ENCODE measurements around the gene LMTK3. TPM values are rescaled to one million over a fixed set of nuclear protein-coding genes. Genes with fewer than 3 reads are reported as not detected.
A peak's percentile ranks its signal among the peaks of the same experiment; 100 is the strongest.

The LMTK3 gene
- total and polyA plus RNA-seq, 2 donors = 0.42 to 0.72 TPM

DNA sequence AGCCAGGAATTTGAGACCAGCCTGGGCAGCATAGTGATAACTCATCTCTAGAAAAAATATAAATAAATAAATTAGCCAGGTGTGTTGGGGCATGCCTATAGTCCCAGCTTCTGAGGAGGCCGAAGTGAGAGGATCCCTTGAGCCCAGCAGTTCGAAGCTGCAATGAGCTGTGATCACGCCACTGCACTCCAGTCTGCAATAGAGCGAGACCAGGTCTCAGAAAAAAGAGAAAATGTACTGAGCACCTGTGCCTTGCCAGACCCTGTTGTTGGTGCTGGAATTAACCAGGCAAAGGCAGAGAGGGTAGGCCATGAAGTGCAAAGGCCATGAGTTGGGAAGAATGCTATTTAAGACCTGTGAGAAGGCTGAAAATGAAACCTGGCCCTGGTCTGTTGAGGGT lies 39.8 kb downstream of the LMTK3 start:
- Histone ChIP-seq H3K4me3 (ENCODE audit: low read depth, low read length) (no peak overlapping the region), H3K36me3 (ENCODE audit: insufficient read depth) (peaks cover 4% of the 10 kb centered on the region), H3K27ac (ENCODE audit: low read depth) (no peak overlapping the region), H3K4me1 (ENCODE audit: insufficient read depth) (no peaks in the 10 kb centered on the region)
- no peak for DNase-seq (ENCODE audit: extremely low spot score)
- WGBS = 95% methylated on average over 4 of the region's 4 CpGs

DNA sequence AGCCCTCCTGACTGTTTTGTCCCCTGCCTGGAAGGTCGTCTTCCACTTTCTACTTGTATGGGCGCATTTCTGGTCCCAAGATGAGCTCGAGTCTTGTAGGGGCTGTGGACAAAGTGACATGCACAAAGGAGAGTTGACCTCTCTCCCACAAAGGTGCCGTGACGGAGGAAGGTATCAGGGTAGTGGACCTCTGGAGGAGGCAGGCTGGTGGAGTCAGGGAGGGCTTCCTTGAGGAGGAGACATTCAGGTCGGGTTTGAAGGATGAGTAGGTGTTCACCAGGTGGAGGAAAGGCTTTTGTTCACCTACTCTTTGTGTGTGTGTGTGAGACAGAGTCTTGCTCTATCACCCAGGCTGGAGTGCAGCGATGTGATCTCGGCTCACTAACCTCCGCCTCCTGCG lies 40.8 kb downstream of the LMTK3 start:
- 91% methylated on average over 10 of the region's 10 CpGs for WGBS
- Histone ChIP-seq H3K4me1 (ENCODE audit: insufficient read depth) (no peaks in the 10 kb centered on the region), H3K36me3 (ENCODE audit: insufficient read depth) (peaks cover 4% of the 10 kb centered on the region), H3K4me3 (ENCODE audit: low read depth, low read length) (no peak overlapping the region), H3K27ac (ENCODE audit: low read depth) (no peak overlapping the region)
- DNase-seq (ENCODE audit: extremely low spot score) = no peak

DNA sequence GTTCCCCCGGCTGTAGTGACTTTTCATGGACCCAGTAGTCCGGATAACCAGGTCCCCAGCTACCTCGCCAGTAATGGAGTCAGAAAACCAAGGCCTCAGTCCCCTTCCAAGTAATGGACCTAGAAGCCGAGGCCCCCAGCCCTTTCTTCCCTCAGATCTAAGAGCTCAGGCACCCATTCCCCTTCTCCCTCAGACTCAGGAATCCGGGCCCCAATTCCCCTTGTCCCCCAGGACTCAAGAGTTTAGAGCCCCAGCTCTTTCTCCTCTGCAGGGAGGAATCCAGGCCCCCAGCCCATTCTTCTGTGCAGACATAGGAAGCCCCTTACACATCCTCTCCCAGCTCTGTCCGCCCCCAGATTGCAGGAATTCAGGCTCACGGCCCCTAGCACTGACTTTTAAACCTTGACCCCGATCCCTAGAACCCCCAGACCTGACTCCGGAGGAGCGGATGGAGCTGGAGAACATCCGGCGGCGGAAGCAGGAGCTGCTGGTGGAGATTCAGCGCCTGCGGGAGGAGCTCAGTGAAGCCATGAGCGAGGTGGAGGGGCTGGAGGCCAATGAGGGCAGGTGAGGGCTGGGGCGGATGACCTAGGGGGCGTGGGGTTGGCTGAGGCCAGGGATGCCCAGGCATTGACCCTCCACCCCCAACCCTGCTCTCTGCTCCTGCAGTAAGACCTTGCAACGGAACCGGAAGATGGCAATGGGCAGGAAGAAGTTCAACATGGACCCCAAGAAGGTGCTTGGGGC lies 41.5 kb downstream of the LMTK3 start:
- H3K27ac ChIP-seq (ENCODE audit: low read depth) = no peak overlapping the region

DNA sequence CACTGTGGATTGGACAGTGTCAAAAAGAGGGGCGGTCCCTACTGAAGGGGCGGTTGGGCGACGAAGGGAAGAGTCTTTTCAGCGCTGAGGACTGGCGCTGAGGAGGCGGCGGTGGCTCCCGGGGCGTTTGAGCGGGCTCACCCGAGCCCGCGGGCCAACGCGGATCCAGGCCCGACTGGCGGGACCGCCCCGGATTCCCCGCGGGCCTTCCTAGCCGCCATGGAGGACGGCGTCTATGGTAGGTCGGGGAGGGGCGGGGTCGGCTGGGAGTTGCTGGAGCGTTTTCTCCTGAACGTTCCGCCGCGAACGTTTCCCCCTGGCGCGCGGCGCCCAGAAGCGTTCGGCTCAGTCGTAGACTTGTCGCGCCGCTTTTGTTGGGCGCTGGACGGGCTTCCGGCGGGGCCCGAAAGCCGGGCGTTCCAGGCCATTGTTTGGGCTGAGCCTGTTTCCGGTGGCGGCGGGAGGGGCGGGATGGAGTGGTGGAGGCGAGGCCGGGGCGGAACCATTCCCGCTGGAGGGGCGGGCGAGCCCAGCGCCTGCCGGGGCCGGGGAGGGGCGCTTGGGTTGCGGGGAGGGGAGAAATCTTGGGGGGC lies 42.2 kb downstream of the LMTK3 start, which contains the start of gene CYTH2:
Gene CYTH2, plus strand, starts transcription at position 81 of the 593 bp plus-strand sequence. Its CDS starts 139 bp downstream, at position 220.
- WGBS = under 1% methylated on average over 66 of the region's 66 CpGs
- H3K27ac ChIP-seq (ENCODE audit: low read depth) = peak within 1 kb of the TSS; percentile 93
- no peaks in the 10 kb centered on the region for H3K36me3 ChIP-seq (ENCODE audit: insufficient read depth)
- DNase-seq (ENCODE audit: extremely low spot score) = no peak
- H3K4me1 ChIP-seq (ENCODE audit: insufficient read depth) = no peaks in the 10 kb centered on the region
- H3K4me3 ChIP-seq (ENCODE audit: low read depth, low read length) = peak within 1 kb of the TSS; percentile 80

More for the DNA sequence above, 41.5 kb downstream of the LMTK3 start:
- peak overlapping the region; percentile 80 for H3K4me3 ChIP-seq (ENCODE audit: low read depth, low read length)
- peaks cover 4% of the 10 kb centered on the region for H3K36me3 ChIP-seq (ENCODE audit: insufficient read depth)
- no peaks in the 10 kb centered on the region for H3K4me1 ChIP-seq (ENCODE audit: insufficient read depth)
- WGBS = 51% methylated on average over 20 of the region's 20 CpGs
- no peak for DNase-seq (ENCODE audit: extremely low spot score)

DNA sequence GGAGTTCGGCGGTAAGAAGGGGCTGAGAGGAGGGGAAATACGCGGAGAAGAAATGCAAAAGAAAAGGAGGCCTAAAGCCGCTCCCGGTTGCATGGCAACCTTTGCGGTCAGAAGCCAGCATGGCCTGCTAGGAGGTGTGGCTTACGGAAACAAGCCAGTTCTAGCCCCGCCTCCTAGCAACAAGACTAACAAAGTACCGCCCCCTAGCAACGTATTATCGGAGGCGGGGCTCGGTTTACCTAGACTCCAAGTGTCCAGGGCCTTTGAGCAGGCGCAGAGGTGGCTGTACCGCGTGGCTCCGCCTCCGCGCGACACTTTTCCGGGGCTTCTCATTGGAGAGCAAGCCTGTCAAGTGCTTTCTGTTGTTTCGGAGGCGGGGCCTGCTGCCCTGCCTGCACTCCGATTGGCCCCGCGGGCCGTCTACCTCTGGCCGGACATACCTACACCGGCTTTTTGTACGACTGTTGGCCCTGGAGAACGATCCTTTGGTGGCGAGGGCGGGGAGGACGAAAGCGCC lies 42.8 kb downstream of the LMTK3 start:
- DNase-seq (ENCODE audit: extremely low spot score) = peak; percentile 100
- under 1% methylated on average over 36 of the region's 36 CpGs for WGBS
- H3K4me3 ChIP-seq (ENCODE audit: low read depth, low read length) = peak overlapping the region; percentile 80
- H3K36me3 ChIP-seq (ENCODE audit: insufficient read depth) = no peaks in the 10 kb centered on the region
- H3K4me1 ChIP-seq (ENCODE audit: insufficient read depth) = no peaks in the 10 kb centered on the region
- H3K27ac ChIP-seq (ENCODE audit: low read depth) = no peak overlapping the region

DNA sequence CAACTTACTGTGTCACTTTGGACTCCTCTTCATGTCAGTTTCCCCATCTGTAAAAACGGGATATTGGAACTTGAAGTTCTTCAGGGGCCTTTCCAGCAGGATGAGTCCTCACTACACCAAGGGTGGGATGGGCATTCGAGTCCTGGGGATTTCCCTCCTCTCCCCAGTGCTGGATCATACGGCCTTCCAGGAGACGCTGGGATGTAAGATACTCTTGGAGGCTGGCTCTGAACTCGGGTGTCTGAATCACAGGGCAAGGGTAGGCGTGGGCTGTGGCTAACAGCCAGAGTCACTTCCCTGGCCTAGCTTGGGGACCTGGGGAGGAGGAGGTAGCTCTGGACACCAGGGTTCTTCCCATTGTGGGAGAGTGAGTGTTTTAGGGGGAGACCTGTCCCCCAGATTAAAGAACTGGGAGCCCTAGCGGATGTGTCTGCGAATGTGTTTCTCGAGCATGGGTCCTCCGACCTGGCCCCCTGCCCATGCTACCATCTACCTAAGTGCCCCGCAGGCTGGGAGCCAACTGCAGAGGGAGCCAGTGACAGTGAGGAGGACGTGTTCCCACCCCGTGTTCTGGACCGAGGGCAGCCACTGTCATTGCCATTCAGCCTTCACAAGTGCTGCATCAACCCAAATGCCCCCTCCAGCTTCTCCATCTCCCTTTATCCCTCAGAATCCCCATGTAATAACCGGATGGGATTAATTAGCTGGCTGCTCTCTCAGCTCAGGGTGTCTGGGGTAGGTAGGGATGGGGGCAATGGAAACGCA lies 44.9 kb downstream of the LMTK3 start:
- Histone ChIP-seq H3K4me3 (ENCODE audit: low read depth, low read length) (no peak overlapping the region), H3K27ac (ENCODE audit: low read depth) (no peak overlapping the region), H3K36me3 (ENCODE audit: insufficient read depth) (no peaks in the 10 kb centered on the region), H3K4me1 (ENCODE audit: insufficient read depth) (no peaks in the 10 kb centered on the region)
- WGBS = 71% methylated on average over 16 of the region's 16 CpGs
- no peak for DNase-seq (ENCODE audit: extremely low spot score)

DNA sequence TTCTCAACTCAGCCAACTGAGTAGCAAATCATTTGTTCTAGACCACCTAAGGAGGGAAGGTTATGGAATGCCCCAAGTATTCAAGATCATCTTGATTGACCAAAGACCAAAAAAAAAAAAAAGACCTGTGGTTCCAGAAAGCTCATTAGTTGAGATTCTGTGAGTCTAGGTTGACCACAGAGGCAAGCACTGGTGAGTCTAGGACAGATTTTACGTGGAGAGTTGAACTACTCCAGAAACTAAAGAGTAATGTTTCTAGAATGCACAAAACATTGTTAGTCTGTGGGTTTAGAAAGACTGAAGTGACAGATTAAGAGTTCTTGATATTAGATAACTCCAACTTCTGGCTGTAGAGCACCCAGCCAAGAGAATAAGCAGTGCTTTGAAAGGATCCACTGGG lies 46.4 kb downstream of the LMTK3 start:
- Histone ChIP-seq H3K4me3 (ENCODE audit: low read depth, low read length) (no peak overlapping the region), H3K4me1 (ENCODE audit: insufficient read depth) (no peaks in the 10 kb centered on the region), H3K36me3 (ENCODE audit: insufficient read depth) (no peaks in the 10 kb centered on the region), H3K27ac (ENCODE audit: low read depth) (no peak overlapping the region)
- WGBS = 95% methylated on average over 1 of the region's 1 CpG
- no peak for DNase-seq (ENCODE audit: extremely low spot score)

DNA sequence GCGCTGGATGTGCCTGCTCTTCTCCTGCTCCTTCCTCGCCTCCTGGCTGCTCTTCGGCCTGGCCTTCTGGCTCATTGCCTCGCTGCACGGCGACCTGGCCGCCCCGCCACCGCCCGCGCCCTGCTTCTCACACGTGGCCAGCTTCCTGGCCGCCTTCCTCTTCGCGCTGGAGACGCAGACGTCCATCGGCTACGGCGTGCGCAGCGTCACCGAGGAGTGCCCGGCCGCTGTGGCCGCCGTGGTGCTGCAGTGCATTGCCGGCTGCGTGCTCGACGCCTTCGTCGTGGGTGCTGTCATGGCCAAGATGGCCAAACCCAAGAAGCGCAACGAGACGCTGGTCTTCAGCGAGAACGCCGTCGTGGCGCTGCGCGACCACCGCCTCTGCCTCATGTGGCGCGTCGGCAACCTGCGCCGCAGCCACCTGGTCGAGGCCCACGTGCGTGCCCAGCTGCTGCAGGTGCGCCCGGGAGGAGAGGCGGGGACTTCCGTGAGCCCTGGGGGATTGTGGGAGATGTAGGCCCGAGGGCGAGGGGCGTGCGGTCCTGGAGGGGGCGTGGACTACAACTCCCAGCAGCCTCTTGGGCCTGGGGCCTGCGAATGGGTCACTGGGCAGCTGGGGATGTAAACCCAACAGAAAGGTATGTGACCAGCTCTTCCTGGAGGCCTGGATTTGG lies 49.5 kb downstream of the LMTK3 start:
- no peak overlapping the region for H3K4me3 ChIP-seq (ENCODE audit: low read depth, low read length)
- DNase-seq (ENCODE audit: extremely low spot score) = no peak
- no peaks in the 10 kb centered on the region for H3K4me1 ChIP-seq (ENCODE audit: insufficient read depth)
- no peak overlapping the region for H3K27ac ChIP-seq (ENCODE audit: low read depth)
- no peaks in the 10 kb centered on the region for H3K36me3 ChIP-seq (ENCODE audit: insufficient read depth)
- 72% methylated on average over 62 of the region's 62 CpGs for WGBS

DNA sequence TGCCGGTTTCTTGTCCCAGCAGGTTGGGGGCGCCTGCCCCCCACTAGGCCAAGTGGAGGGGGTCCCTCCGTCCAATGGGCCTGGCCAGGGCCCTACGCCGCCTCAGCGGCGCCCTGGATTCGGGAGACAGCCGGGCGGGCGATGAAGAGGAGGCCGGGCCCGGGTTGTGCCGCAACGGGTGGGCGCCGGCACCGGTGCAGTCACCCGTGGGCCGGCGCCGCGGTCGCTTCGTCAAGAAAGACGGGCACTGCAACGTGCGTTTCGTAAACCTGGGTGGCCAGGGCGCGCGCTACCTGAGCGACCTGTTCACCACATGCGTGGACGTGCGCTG lies 50.0 kb downstream of the LMTK3 start:
- no peak for DNase-seq (ENCODE audit: extremely low spot score)
- no peak overlapping the region for H3K4me3 ChIP-seq (ENCODE audit: low read depth, low read length)
- H3K4me1 ChIP-seq (ENCODE audit: insufficient read depth) = no peaks in the 10 kb centered on the region
- WGBS = 91% methylated on average over 36 of the region's 36 CpGs
- H3K27ac ChIP-seq (ENCODE audit: low read depth) = no peak overlapping the region
- H3K36me3 ChIP-seq (ENCODE audit: insufficient read depth) = no peaks in the 10 kb centered on the region

DNA sequence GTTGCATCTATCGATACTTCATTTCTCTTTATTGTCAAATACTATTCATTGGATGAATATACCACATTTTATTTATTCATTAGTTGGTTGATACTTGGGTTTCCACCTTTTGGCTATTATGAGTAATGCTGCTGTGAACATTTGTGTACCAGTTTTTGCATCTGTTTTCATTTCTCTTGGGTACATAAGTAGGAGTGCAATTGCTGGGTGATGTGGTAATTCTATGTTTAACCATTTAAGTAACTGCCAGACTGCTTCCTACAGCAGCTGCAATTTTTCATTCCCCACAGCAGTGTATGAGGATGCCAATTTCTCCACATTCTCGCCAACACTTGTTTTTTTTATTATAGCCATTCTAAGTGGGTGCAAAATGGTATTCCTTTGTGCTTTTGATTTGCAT lies 53.6 kb downstream of the LMTK3 start:
- 91% methylated on average over 2 of the region's 2 CpGs for WGBS
- Histone ChIP-seq H3K4me3 (ENCODE audit: low read depth, low read length) (no peak overlapping the region), H3K4me1 (ENCODE audit: insufficient read depth) (no peaks in the 10 kb centered on the region), H3K36me3 (ENCODE audit: insufficient read depth) (no peaks in the 10 kb centered on the region), H3K27ac (ENCODE audit: low read depth) (no peak overlapping the region)
- DNase-seq (ENCODE audit: extremely low spot score) = no peak

DNA sequence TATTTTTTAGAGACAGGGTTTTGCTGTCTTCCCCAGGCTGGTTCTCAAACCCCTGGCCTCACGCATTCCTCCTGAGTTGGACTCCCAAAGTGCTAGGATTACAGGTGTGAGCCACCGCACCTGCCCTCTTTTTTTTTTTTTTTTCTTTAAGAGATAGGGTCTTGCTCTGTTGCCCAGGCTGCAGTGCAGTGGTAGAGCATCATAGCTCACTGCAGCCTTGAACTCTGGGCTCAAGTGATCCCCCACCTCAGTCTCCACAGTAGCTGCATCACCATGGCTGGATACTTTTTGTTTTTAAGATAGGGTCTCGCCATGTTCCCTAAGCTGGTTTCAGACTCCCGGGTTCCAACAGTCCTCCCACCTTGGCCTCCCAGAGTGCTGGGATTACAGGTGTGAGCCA lies 54.8 kb downstream of the LMTK3 start:
- 98% methylated on average over 4 of the region's 4 CpGs for WGBS
- Histone ChIP-seq H3K27ac (ENCODE audit: low read depth) (no peak overlapping the region), H3K36me3 (ENCODE audit: insufficient read depth) (peaks cover 2% of the 10 kb centered on the region), H3K4me3 (ENCODE audit: low read depth, low read length) (no peak overlapping the region), H3K4me1 (ENCODE audit: insufficient read depth) (no peaks in the 10 kb centered on the region)
- no peak for DNase-seq (ENCODE audit: extremely low spot score)

DNA sequence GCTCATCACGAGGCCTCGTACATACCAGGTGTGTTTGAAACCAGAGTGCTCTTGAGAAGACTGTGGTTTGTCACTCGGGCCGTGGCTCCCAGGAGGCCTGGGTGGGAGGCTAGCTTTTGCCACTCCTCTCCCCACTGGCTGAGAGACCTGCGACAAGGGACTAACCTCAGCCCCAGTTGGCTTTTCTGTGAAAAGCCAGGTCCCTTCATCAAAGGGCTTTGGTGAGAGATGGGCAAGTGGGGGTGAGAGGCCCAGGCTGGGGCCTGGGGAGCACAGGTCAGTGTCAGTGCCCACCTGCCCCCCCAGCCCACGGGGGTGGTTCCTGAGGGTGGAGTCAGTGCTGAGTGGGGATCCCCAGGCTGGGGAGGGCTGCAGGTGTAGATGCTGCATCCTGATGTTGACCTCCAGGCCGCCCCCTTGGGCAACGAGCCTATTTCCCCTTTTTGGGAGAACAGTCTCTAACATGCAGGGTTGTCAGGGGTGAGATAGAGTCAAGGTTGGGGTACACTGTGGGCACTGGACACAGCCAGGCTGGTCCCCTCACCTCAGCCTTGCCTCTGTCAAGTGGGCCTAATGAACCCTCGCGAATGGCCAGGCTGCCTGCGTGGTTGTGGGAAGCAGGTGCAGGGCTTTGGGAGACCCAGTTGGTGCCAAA lies 55.6 kb downstream of the LMTK3 start:
- 90% methylated on average over 11 of the region's 11 CpGs for WGBS

More for the DNA sequence above, 55.6 kb downstream of the LMTK3 start:
- DNase-seq (ENCODE audit: extremely low spot score) = no peak
- no peak overlapping the region for H3K27ac ChIP-seq (ENCODE audit: low read depth)
- no peaks in the 10 kb centered on the region for H3K4me1 ChIP-seq (ENCODE audit: insufficient read depth)
- no peak overlapping the region for H3K4me3 ChIP-seq (ENCODE audit: low read depth, low read length)
- H3K36me3 ChIP-seq (ENCODE audit: insufficient read depth) = peaks cover 2% of the 10 kb centered on the region

Measured in urinary bladder (tissue), 4 donors.